Measurements from ENCODE around the gene SELPLG. TPM values are rescaled to one million over a fixed set of nuclear protein-coding genes. Genes with fewer than 3 reads are reported as not detected.

The SELPLG gene
- total RNA-seq, 1 experiment from 2014 or later, result 0.34 TPM

DNA sequence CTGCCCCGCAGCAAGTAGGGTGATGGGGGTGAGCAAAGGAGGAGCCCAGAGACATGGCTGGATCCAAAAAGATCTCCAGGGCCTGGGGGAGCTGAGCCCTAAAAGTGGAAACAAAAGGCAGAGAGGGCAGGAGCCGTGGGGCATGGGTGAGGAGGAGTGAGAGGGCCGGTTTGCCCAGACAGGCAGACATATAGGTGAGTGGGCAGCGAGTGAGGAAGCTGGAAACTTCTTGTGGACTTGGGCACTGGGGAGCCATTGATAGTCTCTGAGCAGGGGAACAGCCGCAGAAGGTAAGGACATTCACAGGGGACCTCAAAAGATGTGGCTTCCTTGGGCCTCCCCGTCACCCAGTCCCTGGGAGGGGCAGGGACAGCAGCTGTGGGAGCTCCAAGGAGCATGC, 19.1 kb downstream of the SELPLG start:
- Histone ChIP-seq H3K4me3 (ENCODE audit: low read depth, low read length, poor library complexity, severe bottlenecking) (no peak overlapping the region), H3K4me1 (ENCODE audit: insufficient read depth, low read length, poor library complexity, severe bottlenecking) (peaks cover 11% of the 10 kb centered on the region), H3K27me3 (replicated peaks; ENCODE audit: insufficient read depth, low read depth, low read length, poor library complexity) (no peaks in the 10 kb centered on the region), H3K27ac (ENCODE audit: low read depth, low read length, poor library complexity, severe bottlenecking) (no peak overlapping the region), H3K36me3 (ENCODE audit: insufficient read depth, low read length, poor library complexity, severe bottlenecking) (no peaks in the 10 kb centered on the region), H3K9me3 (ENCODE audit: low read depth, low read length, poor library complexity, severe bottlenecking) (no peaks in the 10 kb centered on the region)
- intact Hi-C loops (cut with micrococcal nuclease; ENCODE audit: unreplicated experiment), result loop anchor here (5.0 kb wide), 1 partner anchor 97 kb away; the partner anchor contains the start of gene FICD
- ChIA-PET CTCF (no interaction called here), POLR2A (ENCODE audit: low non-redundant PET) (no interaction called here)
- TF ChIP-seq, protein P1, sequence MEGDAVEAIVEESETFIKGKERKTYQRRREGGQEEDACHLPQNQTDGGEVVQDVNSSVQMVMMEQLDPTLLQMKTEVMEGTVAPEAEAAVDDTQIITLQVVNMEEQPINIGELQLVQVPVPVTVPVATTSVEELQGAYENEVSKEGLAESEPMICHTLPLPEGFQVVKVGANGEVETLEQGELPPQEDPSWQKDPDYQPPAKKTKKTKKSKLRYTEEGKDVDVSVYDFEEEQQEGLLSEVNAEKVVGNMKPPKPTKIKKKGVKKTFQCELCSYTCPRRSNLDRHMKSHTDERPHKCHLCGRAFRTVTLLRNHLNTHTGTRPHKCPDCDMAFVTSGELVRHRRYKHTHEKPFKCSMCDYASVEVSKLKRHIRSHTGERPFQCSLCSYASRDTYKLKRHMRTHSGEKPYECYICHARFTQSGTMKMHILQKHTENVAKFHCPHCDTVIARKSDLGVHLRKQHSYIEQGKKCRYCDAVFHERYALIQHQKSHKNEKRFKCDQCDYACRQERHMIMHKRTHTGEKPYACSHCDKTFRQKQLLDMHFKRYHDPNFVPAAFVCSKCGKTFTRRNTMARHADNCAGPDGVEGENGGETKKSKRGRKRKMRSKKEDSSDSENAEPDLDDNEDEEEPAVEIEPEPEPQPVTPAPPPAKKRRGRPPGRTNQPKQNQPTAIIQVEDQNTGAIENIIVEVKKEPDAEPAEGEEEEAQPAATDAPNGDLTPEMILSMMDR (conservative IDR thresholded peaks at IDR 0.05; ENCODE audit: low read depth, low read length), result no peak
- no peak for TF ChIP-seq EZH2 (IDR thresholded peaks at IDR 0.05; ENCODE audit: borderline replicate concordance, low read depth, low read length, poor library complexity, severe bottlenecking)
- DNase-seq (ENCODE audit: low spot score), result no peak
- no TSS peak for BruUV-seq (replicated peaks)

DNA sequence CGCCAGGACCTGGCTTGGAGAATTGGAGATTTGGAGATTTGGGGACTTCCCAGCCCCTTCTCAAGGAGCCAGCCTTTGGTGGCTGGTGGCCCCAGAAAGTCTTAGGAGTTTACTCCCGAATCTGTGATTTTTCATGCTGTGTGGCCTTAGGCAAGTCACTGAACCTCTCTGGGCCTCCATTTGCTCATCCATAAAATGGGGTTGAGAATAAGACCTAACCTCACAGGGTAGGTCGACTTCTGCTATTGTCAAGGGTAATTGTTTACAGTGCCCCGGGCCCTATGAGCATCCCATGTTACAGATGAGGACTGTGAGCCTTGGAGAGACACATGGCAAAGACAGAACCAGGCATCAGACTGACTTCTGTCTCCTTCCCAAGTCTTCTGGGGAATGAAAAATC, 19.7 kb downstream of the SELPLG start:
- ChIA-PET CTCF (interaction anchor here (0.5 kb wide), 1 partner anchor 180 kb away, joined by 4 read pairs; no protein-coding TSS in a partner anchor), POLR2A (ENCODE audit: low non-redundant PET) (no interaction called here)
- no peak for DNase-seq (ENCODE audit: low spot score)
- Histone ChIP-seq H3K27ac (ENCODE audit: low read depth, low read length, poor library complexity, severe bottlenecking) (no peak overlapping the region), H3K27me3 (replicated peaks; ENCODE audit: insufficient read depth, low read depth, low read length, poor library complexity) (no peaks in the 10 kb centered on the region), H3K36me3 (ENCODE audit: insufficient read depth, low read length, poor library complexity, severe bottlenecking) (no peaks in the 10 kb centered on the region), H3K9me3 (ENCODE audit: low read depth, low read length, poor library complexity, severe bottlenecking) (no peaks in the 10 kb centered on the region), H3K4me3 (ENCODE audit: low read depth, low read length, poor library complexity, severe bottlenecking) (no peak overlapping the region), H3K4me1 (ENCODE audit: insufficient read depth, low read length, poor library complexity, severe bottlenecking) (peaks cover 15% of the 10 kb centered on the region)
- TF ChIP-seq, protein P1 (conservative IDR thresholded peaks at IDR 0.05; ENCODE audit: low read depth, low read length), result no peak
- TF ChIP-seq EZH2 (IDR thresholded peaks at IDR 0.05; ENCODE audit: borderline replicate concordance, low read depth, low read length, poor library complexity, severe bottlenecking), result no peak
- no TSS peak for BruUV-seq (replicated peaks)
- intact Hi-C loops (cut with micrococcal nuclease; ENCODE audit: unreplicated experiment), result no loop called here

DNA sequence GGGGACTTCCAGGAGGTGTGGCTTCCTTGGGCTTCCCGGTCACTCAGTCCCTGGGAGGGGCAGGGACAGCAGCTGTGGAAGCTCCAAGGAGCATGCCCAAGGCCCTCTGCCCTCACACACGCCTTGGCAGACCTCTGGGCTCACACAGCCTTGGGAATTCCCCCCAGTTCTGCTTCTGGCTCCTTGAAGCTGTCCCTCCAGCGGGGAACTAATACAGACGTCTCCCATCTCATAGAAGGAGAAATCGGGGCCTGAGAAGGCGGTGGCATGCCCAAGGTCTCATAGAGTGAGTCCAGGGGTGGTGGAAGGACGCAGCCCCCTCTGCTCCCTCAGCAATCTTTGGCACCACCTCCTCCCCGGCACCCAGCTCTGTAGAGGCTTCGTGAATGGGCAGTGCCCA, 20.1 kb downstream of the SELPLG start:
- Histone ChIP-seq H3K27me3 (replicated peaks; ENCODE audit: insufficient read depth, low read depth, low read length, poor library complexity) (no peaks in the 10 kb centered on the region), H3K4me1 (ENCODE audit: insufficient read depth, low read length, poor library complexity, severe bottlenecking) (peaks cover 15% of the 10 kb centered on the region), H3K9me3 (ENCODE audit: low read depth, low read length, poor library complexity, severe bottlenecking) (no peaks in the 10 kb centered on the region), H3K4me3 (ENCODE audit: low read depth, low read length, poor library complexity, severe bottlenecking) (no peak overlapping the region), H3K36me3 (ENCODE audit: insufficient read depth, low read length, poor library complexity, severe bottlenecking) (no peaks in the 10 kb centered on the region), H3K27ac (ENCODE audit: low read depth, low read length, poor library complexity, severe bottlenecking) (no peak overlapping the region)
- TF ChIP-seq, protein P1 (conservative IDR thresholded peaks at IDR 0.05; ENCODE audit: low read depth, low read length), result no peak
- no peak for TF ChIP-seq EZH2 (IDR thresholded peaks at IDR 0.05; ENCODE audit: borderline replicate concordance, low read depth, low read length, poor library complexity, severe bottlenecking)
- DNase-seq (ENCODE audit: low spot score), result no peak
- intact Hi-C loops (cut with micrococcal nuclease; ENCODE audit: unreplicated experiment), result loop anchor here (1.0 kb wide), 1 partner anchor 191 kb away; no protein-coding TSS in a partner anchor
- BruUV-seq (replicated peaks), result no TSS peak
- ChIA-PET CTCF (interaction anchor here (0.5 kb wide), 1 partner anchor 181 kb away, joined by 4 read pairs; no protein-coding TSS in a partner anchor), POLR2A (ENCODE audit: low non-redundant PET) (no interaction called here)

All from A673 (cell line).